Measurements from ENCODE around the gene ZNF777. TPM values are rescaled to one million over a fixed set of nuclear protein-coding genes. Genes with fewer than 3 reads are reported as not detected.
"Not testable (repeated sequence)": the region's sequence is repeated elsewhere in the genome, so short reads cannot be mapped to it uniquely, and the experiment has no call there.

ZNF777 gene
- total RNA-seq, 1 donor from 2014 or later, result 7.2 TPM

DNA sequence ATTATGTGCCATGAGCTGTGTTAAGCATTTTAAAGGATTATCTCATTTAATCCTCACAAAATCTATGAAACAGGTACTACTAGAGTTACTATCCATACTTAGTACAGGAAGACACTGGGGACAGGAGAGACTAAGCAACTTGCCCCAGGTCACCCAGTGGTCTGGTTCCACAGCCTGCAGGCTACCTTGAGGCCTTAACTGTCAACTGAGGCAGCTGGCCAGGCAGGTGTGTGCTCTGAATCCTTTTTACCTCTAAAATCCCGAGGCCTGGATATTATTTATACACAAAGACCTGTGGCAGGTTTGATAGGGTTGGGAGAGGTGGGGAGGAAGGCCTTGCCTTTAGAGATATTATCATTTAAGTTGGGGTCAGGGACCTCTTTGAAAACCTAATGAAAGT, 3.1 kb downstream of the ZNF777 start:
- no peak for DNase-seq (ENCODE audit: missing footprints)
- intact Hi-C loops (cut with DNase I), result no loop called here
- no peak for ATAC-seq

DNA sequence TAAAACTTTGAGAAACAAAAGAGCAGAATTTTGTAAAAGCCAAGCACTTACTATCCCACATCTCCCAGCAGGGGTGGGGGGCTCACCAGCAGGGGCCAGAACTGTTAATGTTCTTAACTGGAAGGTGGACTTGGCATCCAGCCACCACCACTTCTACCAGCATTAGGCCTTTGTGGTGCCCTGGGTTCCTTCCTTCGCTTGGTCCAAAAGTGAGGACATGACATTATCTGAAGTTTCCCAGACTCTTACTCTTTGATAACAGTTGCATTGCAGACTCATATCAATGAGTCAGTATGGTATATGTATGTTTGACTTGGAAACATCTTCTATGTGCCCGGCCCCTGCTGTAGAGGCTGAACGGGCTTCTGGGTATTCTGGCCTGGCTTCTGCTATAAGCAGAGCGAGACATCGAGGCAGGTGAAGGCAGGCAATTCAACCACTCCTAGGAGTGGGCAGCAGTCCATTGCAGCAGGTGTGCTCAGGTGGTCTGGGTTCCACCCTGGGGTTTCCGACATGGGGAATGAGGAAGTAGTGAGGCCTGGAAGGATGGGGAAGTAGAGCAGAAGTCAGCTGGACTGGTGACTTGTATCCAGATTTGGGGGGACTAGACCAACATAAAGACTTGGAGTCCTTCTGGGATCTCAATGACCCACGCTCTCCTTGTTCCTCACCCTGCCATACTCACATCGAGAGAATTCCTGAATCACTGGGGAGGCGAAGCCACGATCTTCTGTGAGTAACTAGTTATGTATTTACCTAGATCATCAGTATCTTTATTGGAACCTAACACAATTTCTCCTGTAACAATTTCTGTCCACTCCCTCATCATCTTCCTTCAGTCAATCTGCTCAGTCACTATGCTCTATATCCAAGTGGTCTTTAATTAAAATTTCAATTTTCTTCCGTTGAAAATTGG, 4.1 kb downstream of the ZNF777 start:
- ATAC-seq, result no peak
- DNase-seq (ENCODE audit: missing footprints), result peak; percentile 44
- intact Hi-C loops (cut with DNase I), result no loop called here

DNA sequence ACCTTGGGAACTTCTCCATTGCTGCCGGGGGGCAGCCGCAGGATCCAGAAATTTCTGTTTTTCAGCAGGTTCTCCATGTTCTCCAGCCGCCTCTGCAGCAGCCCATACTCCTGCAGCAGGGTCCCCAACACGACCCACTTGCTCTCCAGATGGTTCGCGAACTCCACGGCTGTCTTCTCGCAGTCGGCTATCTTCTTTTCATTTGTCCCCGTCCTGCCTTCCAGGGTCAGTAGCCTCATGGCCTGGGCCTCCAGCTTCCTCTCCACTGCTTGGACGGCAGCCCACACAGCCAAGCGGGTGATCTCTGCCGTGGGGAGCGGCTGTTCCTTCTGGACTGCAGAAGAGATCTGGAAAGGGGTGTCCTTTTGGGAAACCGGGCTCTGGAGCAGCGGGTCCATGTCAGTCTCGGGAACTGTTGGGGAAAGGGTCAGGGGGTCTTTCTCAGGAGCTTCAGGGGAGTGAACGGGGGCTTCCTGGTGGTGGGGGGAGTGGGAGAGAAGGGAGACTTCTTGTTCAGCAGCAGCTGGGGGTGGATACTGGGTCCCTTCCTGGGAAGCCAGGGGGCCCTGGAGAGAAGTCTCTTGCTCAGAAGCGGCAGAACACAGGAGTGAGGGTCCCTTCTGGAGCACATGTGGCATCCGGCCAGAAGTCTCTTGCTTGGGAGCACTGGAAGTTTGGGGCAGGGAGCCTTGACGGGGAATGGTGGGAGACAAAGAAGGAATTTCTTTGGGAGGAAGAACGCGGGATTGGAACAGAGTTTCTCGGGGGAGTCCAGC, 5.5 kb downstream of the ZNF777 start:
- intact Hi-C loops (cut with DNase I), result no loop called here
- peak; percentile 63 for DNase-seq (ENCODE audit: missing footprints)
- ATAC-seq, result no peak

DNA sequence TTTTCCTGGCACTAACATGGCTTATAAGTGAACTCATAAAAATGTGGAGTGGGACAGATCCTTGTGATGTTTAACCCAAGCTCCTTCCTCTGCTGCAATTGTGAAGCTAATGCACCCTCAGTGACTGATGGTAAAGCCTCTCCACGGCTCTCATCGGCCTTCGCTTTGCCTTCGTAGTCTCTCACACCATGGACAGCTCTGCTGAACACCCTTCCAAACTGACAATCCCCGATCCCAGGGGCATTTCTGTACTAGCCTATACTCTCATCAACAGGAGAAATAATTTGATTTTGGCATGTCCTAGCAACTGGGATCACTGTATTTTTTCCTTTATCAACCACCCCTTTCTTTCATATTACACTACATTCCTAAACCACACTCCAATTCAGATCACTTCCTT, 6.1 kb downstream of the ZNF777 start:
- DNase-seq (ENCODE audit: missing footprints) (peak; percentile 4), ATAC-seq (no peak)
- intact Hi-C loops (cut with DNase I), result no loop called here

DNA sequence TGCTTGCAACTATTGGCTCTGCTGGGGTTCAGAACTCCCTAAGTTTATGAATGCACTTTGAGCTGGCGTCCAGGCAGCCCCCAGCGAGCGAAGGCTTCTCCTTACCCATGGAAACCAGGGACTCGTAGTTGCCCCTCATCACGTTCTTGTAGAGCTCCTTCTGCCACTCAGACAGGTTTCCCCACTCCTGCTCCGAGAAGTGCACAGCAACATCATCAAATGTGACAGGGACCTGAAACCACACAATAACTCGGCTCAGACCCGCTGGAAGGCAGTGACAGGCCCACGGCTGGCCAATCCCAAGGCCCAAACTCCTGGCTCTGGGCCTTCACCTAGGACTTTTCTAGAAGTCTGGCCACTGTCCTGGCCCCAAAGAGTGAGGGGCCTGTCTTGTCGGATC, 6.9 kb downstream of the ZNF777 start:
- intact Hi-C loops (cut with DNase I), result no loop called here
- ATAC-seq (no peak), DNase-seq (ENCODE audit: missing footprints) (peak; percentile 23)

DNA sequence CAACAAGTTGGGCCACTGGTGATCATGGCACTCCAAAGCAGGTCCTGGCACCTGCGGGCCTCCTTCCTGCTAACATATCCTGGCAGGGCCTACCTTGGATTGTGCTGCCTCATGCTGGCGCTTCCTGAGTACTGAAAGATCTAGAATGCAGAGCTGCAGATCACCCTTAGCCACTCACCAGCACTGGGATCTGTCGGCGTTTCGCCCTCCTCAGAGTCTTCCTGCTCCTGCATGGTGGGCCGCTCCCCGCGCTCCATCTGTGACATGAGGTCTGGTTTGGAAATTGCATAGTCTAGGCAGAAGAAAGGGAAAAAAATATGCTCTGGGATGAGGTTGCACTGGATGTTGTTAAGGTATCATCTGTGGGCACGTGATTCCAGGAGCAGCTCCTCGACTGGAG, 10.0 kb downstream of the ZNF777 start:
- DNase-seq (ENCODE audit: missing footprints) (peak; percentile 18), ATAC-seq (no peak)
- intact Hi-C loops (cut with DNase I), result no loop called here

DNA sequence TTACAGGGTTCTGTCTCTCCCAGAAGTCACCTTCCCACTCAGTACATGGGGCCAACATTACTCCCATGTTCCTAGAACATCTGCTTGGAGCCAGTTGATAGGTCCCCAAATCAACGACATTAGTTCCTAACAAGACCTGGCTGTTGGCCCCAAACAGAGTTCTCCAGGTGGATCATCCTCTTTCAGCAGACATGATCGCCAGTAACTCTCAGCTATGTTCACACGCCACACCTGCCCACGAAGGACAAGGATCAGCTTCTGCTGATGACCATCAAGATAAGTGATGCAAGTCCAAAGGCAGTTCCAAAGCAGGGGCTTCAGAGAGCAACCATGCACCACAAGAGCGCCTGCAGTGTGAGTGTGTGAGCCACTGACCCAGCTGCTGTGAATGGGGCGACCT, 11.0 kb downstream of the ZNF777 start:
- DNase-seq (ENCODE audit: missing footprints) (peak; percentile 23), ATAC-seq (no peak)
- intact Hi-C loops (cut with DNase I), result no loop called here

DNA sequence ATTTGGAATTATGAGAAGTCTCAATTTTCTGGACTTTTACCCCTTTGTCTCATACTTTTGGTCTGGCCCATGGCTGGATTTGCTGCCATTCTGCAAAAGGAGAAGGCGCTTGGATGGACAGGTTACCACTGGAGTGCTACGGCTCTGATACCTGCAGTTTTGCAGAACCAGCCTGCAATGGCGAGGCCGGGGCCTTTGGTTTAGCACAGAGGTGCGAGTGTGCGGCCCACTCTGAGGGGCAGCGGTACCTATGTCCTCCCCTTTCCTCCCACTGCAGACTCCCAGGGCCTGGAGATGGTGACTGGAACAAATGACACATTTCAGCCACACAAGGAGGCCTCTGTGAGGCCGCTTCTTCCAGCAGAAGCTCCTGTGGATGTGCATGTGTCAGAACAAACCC, 11.9 kb downstream of the ZNF777 start:
- no peak for ATAC-seq
- intact Hi-C loops (cut with DNase I), result no loop called here
- DNase-seq (ENCODE audit: missing footprints), result peak; percentile 7

DNA sequence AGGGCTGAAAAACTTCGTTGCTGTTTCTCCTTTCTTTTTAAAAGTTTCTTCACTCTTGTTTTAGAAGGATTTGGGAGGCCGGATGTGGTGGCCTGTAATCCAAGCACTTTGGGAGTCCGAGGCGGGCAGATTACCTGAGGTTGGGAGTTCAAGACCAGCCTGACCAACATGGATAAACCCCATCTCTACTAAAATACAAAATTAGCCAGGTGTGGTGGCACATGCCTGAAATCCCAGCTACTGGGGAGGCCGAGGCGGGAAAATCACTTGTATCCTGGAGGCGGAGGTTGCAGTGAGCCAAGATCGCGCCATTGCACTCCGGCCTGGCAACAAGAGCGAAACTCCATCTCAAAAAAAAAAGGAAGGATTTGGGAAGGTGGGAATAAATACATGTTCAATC, 14.8 kb downstream of the ZNF777 start:
- ATAC-seq; intact Hi-C loops (cut with DNase I); DNase-seq (ENCODE audit: missing footprints): not testable (repeated sequence)

DNA sequence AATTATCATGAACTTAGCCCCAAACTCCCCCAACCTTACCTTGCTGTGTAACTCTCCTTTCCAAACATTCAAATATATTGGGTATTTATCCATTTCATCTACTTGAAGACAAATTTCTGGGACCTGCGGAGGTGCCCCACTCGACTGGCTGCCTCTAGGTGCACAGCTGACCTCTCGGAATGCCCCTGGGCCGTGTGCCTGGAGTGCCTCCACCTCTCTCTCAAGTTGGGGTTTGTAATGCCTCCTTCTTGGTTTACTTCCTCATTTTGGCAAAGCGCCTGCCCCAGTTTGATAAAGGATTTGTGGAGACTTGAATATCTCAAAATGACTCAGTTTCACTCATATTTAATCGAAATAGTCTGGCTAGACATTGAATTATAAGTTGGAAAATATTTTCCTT, 16.6 kb downstream of the ZNF777 start:
- ATAC-seq (no peak), DNase-seq (ENCODE audit: missing footprints) (no peak)
- intact Hi-C loops (cut with DNase I), result no loop called here

DNA sequence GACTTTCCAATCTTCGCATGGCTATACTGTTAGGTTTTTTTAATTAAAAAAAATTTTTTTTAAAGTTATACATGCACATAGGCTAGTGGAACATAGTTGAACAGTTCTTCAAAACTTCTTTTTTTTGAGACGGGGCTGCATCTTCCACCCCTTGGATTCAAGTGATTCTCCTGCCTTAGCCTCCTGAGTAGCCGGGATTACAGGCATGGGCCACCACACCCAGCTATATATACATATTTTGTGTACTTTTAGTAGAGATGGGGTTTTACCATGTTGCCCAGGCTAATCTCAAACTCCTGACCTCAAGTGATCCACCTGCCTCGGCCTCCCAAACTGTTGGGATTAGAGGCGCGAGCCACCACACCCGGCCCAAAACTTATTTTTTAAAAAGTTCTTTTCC, 17.3 kb downstream of the ZNF777 start:
- intact Hi-C loops (cut with DNase I), result no loop called here
- no peak for ATAC-seq
- DNase-seq (ENCODE audit: missing footprints), result no peak

DNA sequence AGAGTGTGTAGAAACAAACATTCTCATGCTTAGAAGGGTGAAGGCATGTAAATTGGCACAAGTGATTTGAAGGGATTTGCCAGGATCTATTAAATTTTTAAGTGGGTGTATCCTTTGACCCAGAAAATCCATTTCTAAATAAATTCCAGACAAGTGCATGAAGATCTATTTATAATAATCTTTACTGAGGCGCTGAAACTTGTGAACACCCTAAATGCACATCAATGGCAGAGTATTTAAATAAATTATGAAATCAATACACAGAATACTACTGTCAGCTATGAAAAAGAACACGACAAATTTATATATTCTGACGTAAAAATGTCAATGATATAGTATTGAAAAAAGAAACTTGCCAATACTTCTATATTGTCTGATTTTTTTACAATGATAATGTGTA, 17.9 kb downstream of the ZNF777 start:
- DNase-seq (ENCODE audit: missing footprints) (no peak), ATAC-seq (no peak)
- intact Hi-C loops (cut with DNase I), result no loop called here

DNA sequence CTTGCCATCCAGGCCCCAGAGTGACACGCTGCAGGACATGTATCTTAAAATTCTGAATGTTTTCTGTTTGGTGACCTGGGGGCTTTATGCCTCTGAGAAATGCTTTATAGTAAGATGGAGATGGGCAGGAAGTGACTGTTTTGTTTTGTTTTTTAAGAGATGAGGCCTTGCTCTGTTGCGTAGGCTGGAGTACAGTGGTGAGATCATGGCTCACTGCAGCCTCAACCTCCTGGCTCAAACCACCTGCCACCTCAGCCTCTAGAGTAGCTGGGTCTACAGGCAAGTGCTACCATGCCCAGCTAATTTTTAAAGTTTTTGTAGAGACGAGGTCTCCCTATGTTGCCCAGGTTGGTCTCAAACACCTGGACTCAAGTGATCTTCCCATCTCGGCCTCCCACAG, 20.6 kb downstream of the ZNF777 start:
- intact Hi-C loops (cut with DNase I), result no loop called here

DNA sequence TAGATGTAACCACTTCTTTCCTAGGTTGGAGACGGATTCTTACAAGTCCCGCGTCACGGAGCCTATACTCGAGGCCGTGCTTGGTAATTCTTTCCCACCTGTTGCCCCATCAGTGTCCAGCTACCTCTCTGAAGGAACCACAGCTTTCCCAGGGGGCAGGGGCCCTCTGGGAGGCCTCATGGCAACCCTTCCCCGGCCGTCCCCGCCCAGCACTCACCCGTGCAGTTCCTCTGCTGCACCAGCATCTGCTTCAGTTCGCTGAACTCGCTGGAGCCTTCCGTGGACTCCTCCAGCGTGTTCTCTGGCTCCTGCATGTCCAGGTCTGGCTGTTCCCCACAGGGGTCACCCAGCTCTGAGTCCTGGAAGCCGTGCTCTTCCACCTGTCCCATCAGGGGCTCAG, 24.5 kb downstream of the ZNF777 start:
- ATAC-seq, result no peak
- intact Hi-C loops (cut with DNase I), result no loop called here
- DNase-seq (ENCODE audit: missing footprints), result no peak

More for the DNA sequence above, 20.6 kb downstream of the ZNF777 start:
- no peak for ATAC-seq
- DNase-seq (ENCODE audit: missing footprints), result no peak

DNA sequence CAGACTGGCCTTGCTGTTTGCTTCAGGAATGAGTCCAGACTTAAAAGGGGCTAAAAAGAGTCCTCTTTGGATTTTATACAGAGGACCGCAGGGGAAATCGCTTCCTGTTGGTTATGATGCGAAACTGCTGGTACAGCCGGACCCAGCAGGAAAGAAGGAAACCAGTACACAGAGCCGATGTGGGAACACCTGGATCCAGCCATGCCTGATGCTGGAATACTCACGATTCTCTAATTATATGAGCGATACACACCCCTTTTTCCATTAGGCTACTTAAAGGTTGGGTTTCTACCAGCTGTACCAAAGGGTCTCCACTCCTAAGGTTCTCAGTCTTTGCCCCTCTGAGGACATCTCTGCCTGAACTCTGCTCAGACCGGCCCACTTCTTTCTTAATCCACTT, 27.7 kb downstream of the ZNF777 start:
- intact Hi-C loops (cut with DNase I), result no loop called here
- DNase-seq (ENCODE audit: missing footprints) (no peak), ATAC-seq (no peak)

DNA sequence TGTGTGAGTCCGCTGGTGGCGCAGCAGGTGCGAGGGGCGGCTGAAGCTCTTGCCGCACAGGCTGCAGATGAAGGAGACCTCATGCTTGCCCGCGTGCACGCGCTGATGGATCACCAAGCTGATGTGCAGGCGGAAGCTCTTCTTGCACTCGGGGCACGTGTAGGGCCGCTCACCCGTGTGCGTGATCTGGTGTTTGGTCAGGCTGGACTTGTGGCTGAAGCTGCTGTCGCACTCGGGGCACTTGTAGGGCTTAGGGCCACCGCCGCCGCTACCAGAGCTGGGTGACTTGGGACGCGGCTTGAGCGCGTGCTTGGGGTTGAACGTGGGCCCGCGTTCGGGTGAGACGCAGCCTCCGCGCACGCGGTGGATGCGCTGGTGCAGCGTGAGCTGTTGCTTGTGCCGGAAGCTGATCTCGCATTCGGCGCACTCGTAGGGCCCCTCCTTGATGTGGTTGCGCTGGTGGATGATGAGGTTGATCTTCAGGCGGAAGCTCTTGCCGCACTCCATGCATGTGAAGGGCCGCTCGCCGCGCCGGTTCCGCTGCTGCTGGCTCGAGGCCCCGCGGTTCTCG, 28.7 kb downstream of the ZNF777 start:
- no peak for DNase-seq (ENCODE audit: missing footprints)
- no peak for ATAC-seq
- intact Hi-C loops (cut with DNase I), result no loop called here

DNA sequence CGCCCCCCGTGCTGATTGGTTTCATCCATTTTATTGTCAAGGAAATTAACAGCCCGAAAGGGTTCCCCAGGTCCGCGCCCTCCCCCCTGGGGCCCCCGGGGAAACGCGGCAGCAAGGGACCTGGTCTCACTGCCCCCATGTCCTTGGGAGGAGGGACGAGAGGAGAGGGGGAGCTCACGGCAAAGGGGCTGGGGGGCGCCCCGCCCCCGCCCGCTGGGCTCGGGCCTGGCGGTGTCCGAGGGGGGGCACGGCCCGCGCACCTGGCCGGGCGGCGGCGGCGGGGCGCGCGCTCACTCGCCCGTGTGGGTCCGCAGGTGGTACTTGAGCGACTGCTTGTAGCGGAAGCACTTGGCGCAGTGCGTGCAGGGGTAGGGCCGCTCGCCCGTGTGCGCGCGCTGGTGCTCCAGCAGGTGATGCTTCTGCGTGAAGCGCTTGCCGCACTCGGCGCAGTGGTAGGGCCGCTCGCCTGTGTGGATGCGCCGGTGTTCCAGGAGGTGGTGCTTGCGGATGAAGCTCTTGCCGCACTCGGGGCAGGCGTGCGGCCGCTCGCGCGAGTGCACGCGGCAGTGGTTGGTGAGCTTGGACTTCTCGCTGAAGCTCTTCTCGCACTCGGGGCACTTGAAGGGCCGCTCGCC, 29.3 kb downstream of the ZNF777 start:
- intact Hi-C loops (cut with DNase I), result no loop called here
- DNase-seq (ENCODE audit: missing footprints) (no peak), ATAC-seq (no peak)

DNA sequence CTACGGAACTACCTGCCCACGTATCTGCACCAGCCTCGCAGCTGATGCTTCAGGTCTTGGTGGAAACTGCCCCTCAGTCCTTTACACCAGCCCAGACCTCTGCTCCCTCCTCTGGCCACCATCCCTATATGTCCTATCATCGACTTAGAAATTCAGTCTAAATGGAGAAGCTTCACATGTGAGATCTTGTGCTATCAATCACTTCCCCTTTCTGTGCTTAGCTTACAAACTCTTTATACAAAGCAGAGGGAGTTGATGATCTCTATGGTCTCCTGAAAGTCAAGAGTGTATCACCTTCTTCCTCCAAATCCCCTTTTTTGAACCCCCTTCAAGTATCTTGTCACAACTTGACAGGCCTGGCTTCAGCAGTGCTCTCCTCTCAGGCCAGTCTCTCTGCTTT, 30.7 kb downstream of the ZNF777 start:
- DNase-seq (ENCODE audit: missing footprints), result no peak
- intact Hi-C loops (cut with DNase I), result no loop called here
- ATAC-seq, result no peak

DNA sequence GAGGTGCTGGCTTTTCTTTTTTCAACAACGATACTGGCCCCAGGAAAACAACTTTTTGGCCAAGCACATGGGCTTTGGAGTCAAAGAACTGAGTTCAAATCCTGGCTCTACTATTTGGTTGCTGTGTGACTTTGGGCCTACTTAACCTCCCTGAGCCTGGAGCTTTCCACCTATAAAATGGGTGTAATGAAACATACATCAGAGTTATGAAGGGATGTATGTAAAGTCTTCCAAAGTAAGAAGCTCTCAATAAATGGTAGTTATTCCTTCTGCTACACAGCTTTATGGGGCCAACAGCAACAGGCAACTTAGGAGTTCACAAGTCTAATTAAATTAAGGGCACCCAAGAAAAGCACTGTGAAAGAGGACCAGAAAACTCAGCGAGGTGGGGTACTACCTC, 33.0 kb downstream of the ZNF777 start:
- no peak for DNase-seq (ENCODE audit: missing footprints)
- no peak for ATAC-seq
- intact Hi-C loops (cut with DNase I), result loop anchor here (10.0 kb wide), 1 partner anchor 197 kb away; no protein-coding TSS in a partner anchor
